Fibroblast of the aortic adventitia (primary cell): ENCODE results near the gene CD6. TPM values are rescaled to one million over a fixed set of nuclear protein-coding genes. Genes with fewer than 3 reads are reported as not detected.

Experiments used
- DNase-seq: peaks from one replicate; pipeline ENCODE4 v3.0.0-alpha.2; 2010; ENCODE audit warnings: low read depth
- H3K4me3 ChIP-seq: 2 replicates; pipeline ENCODE4 v1.5.1; 2011; ENCODE audit warnings: low read depth, mild to moderate bottlenecking, control low read depth, low read length, moderate library complexity
- CTCF ChIP-seq: IDR thresholded peaks from 2 replicates; pipeline ENCODE4 v1.5.1; 2011; ENCODE audit warnings: mild to moderate bottlenecking, low read length, control low read depth, inconsistent platforms; ENCODE audit not compliant: insufficient read depth
- total RNA-seq: library from RNA; depleted of rRNA; stranded (reverse); fragments of >200 nt; gene quantifications from 2 replicates; pipeline ENCODE4 v1.2.3, GENCODE V29; 2012; ENCODE audit warnings: low replicate concordance

Gene CD6
- total RNA-seq, 1 donor: not detected

GRCh38 chr11:60939301-60939700 is 32.2 kb upstream of the CD6 start:
- no peak overlapping the region for H3K4me3 ChIP-seq
- no peak for DNase-seq
- no peak for TF ChIP-seq CTCF

GRCh38 chr11:60939855-60940254 is 31.6 kb upstream of the CD6 start:
- no peak for TF ChIP-seq CTCF
- H3K4me3 ChIP-seq: no peak overlapping the region
- DNase-seq: peak; percentile 67

GRCh38 chr11:60941371-60942119 is 29.9 kb upstream of the CD6 start:
- H3K4me3 ChIP-seq: no peak overlapping the region
- DNase-seq: no peak
- no peak for TF ChIP-seq CTCF

GRCh38 chr11:60942219-60942618 is 29.3 kb upstream of the CD6 start:
- no peak for DNase-seq
- no peak for TF ChIP-seq CTCF
- H3K4me3 ChIP-seq: no peak overlapping the region

- DNase-seq: no peak
- H3K4me3 ChIP-seq: no peak overlapping the region
- TF ChIP-seq CTCF: no peak
Measured at GRCh38 chr11:60942970-60943565, 28.4 kb upstream of the CD6 start.

GRCh38 chr11:60944490-60945294 is 26.8 kb upstream of the CD6 start:
- H3K4me3 ChIP-seq: no peak overlapping the region
- DNase-seq: no peak
- TF ChIP-seq CTCF: peak; percentile 36
